HTR-8/SVneo (cell line): ENCODE results near the gene ASGR2.
"Not testable (repeated sequence)": the region's sequence is repeated elsewhere in the genome, so short reads cannot be mapped to it uniquely, and the experiment has no call there.

Source experiments
- DNase-seq: peaks from one replicate; pipeline ENCODE4 v3.0.0; 2011; ENCODE audit warnings: low spot score, mixed read lengths; ENCODE audit not compliant: insufficient read length
- FAIRE-seq: peaks from 2 replicates; lab custom pipeline; 2011; peaks lifted over from hg19 to GRCh38; lab: Jason Lieb, UNC

Gene ASGR2

GRCh38 chr17:7114241-7114874 lies at the start of gene ASGR2:
ASGR2 (minus strand) TSS chr17:7114822; CDS start chr17:7114240, 582 bp downstream.
- DNase-seq (no peak), FAIRE-seq (no peak)

- FAIRE-seq, DNase-seq: not testable (repeated sequence)
Observed at GRCh38 chr17:7159571-7159970, 44.9 kb upstream of the ASGR2 start.

DNA sequence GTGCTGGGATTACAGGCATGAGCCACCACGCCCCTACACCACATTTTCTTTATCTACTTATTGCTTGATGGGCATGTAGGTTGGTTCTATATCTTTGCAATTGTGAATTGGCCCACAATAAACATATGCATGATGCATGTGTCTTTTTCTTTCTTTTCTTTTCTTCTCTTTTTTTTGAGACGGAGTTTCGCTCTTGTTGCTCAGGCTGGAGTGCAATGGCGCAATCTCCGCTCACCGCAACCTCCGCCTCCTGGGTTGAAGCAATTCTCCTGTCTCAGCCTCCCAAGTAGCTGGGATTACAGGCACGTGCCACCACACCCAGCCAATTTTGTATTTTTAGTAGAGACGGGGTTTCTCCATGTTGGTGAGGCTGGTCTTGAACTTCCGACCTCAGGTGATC lies 43.8 kb upstream of the ASGR2 start:
- FAIRE-seq, DNase-seq: not testable (repeated sequence)

GRCh38 chr17:7156342-7156940 lies 41.8 kb upstream of the ASGR2 start:
- FAIRE-seq, result no peak

GRCh38 chr17:7147772-7148171 lies 33.1 kb upstream of the ASGR2 start:
- FAIRE-seq, result no peak
- DNase-seq, result no peak

More at GRCh38 chr17:7156342-7156940, 41.8 kb upstream of the ASGR2 start:
- DNase-seq, result no peak

DNA sequence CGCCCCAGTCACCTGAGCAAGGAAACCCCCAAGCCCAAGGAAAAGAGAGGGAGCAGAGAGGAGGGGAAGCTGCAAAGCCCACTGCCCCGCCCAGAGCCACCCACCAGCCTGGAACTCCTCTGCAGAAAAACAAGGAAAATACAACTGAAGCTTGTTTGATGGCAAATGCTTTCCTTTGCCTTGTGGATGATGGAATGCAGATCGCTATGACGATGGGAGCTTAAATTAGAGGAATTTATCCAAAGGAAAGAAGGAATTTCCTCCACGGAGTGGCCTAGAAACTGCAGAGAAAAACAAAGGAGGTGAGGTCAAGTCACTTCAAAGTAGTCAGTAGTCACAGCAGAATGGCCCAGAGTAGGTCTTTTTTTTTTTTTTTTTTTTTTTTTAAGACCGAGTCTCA lies 31.5 kb upstream of the ASGR2 start:
- no peak for DNase-seq
- FAIRE-seq, result no peak

- DNase-seq (no peak), FAIRE-seq (no peak)
Observed at GRCh38 chr17:7144213-7144612, 29.6 kb upstream of the ASGR2 start.

GRCh38 chr17:7141824-7142223 lies 27.2 kb upstream of the ASGR2 start:
- no peak for DNase-seq
- FAIRE-seq, result no peak

DNA sequence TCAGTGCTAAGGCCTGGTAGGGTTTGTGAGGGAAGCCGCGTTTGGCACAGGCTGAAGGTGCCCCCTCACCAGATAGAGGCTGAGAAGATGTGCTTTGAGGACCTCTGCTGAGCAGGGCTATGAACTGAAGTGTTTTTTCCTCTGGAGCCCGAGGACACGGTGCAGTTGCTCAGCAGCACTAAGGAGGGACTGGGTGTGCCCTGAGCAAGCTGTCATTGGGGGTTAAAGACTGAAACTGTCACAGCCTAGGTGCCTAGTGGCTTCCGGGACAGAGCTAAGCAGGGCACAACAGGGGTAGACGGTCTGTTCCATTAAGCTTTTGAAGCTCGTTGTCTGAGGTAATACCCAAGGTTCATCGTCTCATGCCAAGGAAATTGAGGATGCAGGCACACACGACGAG lies 24.8 kb upstream of the ASGR2 start:
- no peak for DNase-seq
- FAIRE-seq, result peak; percentile 4

DNA sequence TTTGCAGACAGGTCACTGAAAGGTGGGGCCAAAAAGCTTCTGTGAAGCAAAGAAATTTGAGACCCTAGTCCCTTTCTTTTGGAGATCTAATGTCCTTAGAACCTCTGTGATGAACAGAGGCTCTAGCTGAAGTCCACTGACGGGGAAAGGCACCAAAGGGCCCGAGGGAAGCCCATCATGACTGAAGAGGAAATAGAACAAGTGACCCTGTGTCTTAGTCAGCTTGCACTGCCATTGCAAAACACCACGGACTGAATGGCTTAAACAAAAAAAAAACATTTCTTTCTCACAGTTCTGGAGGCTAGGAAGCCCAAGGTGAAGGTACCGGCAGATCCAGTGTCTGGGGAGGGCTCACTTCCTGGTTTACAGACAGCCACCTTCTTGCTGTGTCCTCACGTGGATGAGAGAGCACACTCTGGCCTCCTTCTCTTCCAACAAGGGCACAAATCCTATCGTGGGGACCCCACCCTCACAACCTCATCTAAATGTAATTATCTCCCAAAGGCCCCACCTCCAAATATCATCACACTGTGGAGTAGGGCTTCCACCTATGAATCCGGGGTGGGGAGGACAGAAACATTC lies 24.3 kb upstream of the ASGR2 start:
- no peak for DNase-seq

GRCh38 chr17:7137171-7137943 lies 22.7 kb upstream of the ASGR2 start:
- DNase-seq, result no peak
- no peak for FAIRE-seq

More for the DNA sequence above, 24.3 kb upstream of the ASGR2 start:
- no peak for FAIRE-seq

- DNase-seq (peak; percentile 69), FAIRE-seq (no peak)
Observed at GRCh38 chr17:7136266-7136877, 21.8 kb upstream of the ASGR2 start.

DNA sequence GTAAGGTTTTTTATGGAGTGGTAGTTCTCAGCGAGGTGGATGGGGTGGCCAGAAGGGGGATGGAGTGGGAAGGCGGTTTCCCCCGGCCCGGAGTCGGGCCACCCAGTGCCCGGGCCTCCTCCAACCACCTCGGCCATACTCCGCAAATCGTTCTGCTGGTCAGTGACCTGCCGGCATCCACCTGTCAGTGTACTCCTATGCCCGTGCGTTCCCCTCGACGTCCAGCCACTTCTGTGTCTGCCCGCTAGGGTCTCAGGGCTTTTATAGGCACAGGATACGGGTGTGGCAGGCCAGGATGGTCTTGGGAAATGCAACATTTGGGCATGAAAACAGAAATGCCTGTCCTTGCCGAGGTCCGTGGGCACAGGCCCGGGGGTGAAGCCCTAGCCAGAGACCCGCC lies 19.3 kb upstream of the ASGR2 start:
- peak; percentile 13 for FAIRE-seq
- DNase-seq, result no peak

- FAIRE-seq (no peak), DNase-seq (no peak)
Observed at GRCh38 chr17:7133424-7133823, 18.8 kb upstream of the ASGR2 start.

GRCh38 chr17:7132511-7133094 lies 18.0 kb upstream of the ASGR2 start:
- FAIRE-seq (no peak), DNase-seq (no peak)

- DNase-seq, result no peak
- FAIRE-seq, result no peak
Observed at GRCh38 chr17:7131423-7131791, 16.8 kb upstream of the ASGR2 start.

- no peak for FAIRE-seq
- DNase-seq, result no peak
Observed at GRCh38 chr17:7130621-7131422, 16.2 kb upstream of the ASGR2 start.

GRCh38 chr17:7129311-7129710 lies 14.7 kb upstream of the ASGR2 start:
- DNase-seq (no peak), FAIRE-seq (no peak)

DNA sequence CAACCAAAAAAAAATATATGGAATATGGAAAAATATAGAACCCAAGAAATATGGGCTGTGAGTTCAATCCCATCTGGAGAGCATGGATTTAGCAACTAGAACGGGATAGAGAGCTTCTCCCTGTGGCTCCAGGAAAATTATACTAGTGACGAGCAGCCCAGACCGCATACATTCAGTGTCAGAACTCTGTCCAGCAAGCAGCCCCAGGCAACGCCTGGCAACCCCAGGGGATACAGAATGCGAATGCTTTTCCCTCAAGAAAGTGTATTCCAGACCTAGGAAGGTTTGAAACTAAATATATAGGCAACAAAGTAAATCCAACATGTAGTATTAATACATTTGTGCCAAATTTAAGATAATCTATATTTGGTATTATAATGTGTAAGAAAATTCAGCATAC lies 13.5 kb upstream of the ASGR2 start:
- FAIRE-seq (no peak), DNase-seq (no peak)
